H9 (cell line): ENCODE data around the gene SPC24. TPM values are rescaled to one million over a fixed set of nuclear protein-coding genes. Genes with fewer than 3 reads are reported as not detected.

Experiments used
- DNase-seq: peaks from one replicate; pipeline ENCODE4 v3.0.0-alpha.2; 2017
- H2AFZ ChIP-seq: one replicate; pipeline ENCODE4 v1.6.1; 2013; ENCODE audit warnings: mild to moderate bottlenecking, low read length, control low read depth, moderate library complexity
- H2AK5ac ChIP-seq: 2 replicates; pipeline ENCODE4 v1.6.1; 2013; ENCODE audit warnings: low read length, control low read depth, mixed read lengths; ENCODE audit not compliant: insufficient read length
- H2BK120ac ChIP-seq: one replicate; pipeline ENCODE4 v1.6.1; 2013; ENCODE audit warnings: low read depth, mild to moderate bottlenecking, low read length, control low read depth, inconsistent platforms; ENCODE audit not compliant: poor library complexity, severe bottlenecking
- H2BK12ac ChIP-seq: 2 replicates; pipeline ENCODE4 v1.6.1; 2013; ENCODE audit warnings: low read length, control low read depth, mixed read lengths, low read depth; ENCODE audit not compliant: insufficient read length
- H2BK15ac ChIP-seq: 2 replicates; pipeline ENCODE4 v1.6.1; 2013; ENCODE audit warnings: low read depth, low read length, control low read depth
- H2BK20ac ChIP-seq: one replicate; pipeline ENCODE4 v1.6.1; 2013; ENCODE audit warnings: low read depth, mild to moderate bottlenecking, low read length, control low read depth, inconsistent platforms; ENCODE audit not compliant: poor library complexity, severe bottlenecking
- H2BK5ac ChIP-seq: 2 replicates; pipeline ENCODE4 v1.6.1; 2013; ENCODE audit warnings: low read length, control low read depth, mixed read lengths; ENCODE audit not compliant: insufficient read length
- H3K14ac ChIP-seq: 2 replicates; pipeline ENCODE4 v1.6.1; 2013; ENCODE audit warnings: low read length, control low read depth; ENCODE audit not compliant: insufficient read depth
- H3K18ac ChIP-seq: 2 replicates; pipeline ENCODE4 v1.6.1; 2013; ENCODE audit warnings: low read depth, mild to moderate bottlenecking, mixed read lengths, low read length, control low read depth; ENCODE audit not compliant: insufficient read length
- H3K23ac ChIP-seq: 2 replicates; pipeline ENCODE4 v1.6.1; 2013; ENCODE audit warnings: low read length, control low read depth, mixed read lengths, low read depth; ENCODE audit not compliant: insufficient read length
- H3K23me2 ChIP-seq: 2 replicates; pipeline ENCODE4 v1.6.1; 2013; ENCODE audit warnings: low read depth, mild to moderate bottlenecking, mixed read lengths, low read length, control low read depth; ENCODE audit not compliant: insufficient read length, poor library complexity, severe bottlenecking
- H3K27ac ChIP-seq: 2 replicates; pipeline ENCODE4 v1.5.1; 2013; ENCODE audit warnings: low read length, control low read depth, mixed read lengths, low read depth; ENCODE audit not compliant: insufficient read length
- H3K27me3 ChIP-seq: 2 replicates; pipeline ENCODE4 v1.6.1; 2013; ENCODE audit warnings: low read length, control low read depth, inconsistent platforms; ENCODE audit not compliant: insufficient read depth
- H3K4ac ChIP-seq: 2 replicates; pipeline ENCODE4 v1.6.1; 2013; ENCODE audit warnings: low read depth, mild to moderate bottlenecking, control low read depth, inconsistent platforms, low read length, moderate library complexity
- H3K4me1 ChIP-seq: 2 replicates; pipeline ENCODE4 v1.6.1; 2013; ENCODE audit warnings: low read length, control low read depth, inconsistent platforms; ENCODE audit not compliant: insufficient read depth
- H3K4me2 ChIP-seq: 2 replicates; pipeline ENCODE4 v1.6.1; 2013; ENCODE audit warnings: low read length, control low read depth, mixed read lengths; ENCODE audit not compliant: insufficient read length, insufficient read depth
- H3K56ac ChIP-seq: 2 replicates; pipeline ENCODE4 v1.6.1; 2013; ENCODE audit warnings: low read depth, mild to moderate bottlenecking, mixed read lengths, low read length, control low read depth; ENCODE audit not compliant: insufficient read length
- H3K79me1 ChIP-seq: 2 replicates; pipeline ENCODE4 v1.6.1; 2013; ENCODE audit warnings: low read depth, mild to moderate bottlenecking, moderate library complexity, low read length, control low read depth, inconsistent platforms; ENCODE audit not compliant: insufficient read depth, poor library complexity, severe bottlenecking
- H3K79me2 ChIP-seq: 2 replicates; pipeline ENCODE4 v1.6.1; 2013; ENCODE audit warnings: low read length, control low read depth, inconsistent platforms; ENCODE audit not compliant: insufficient read depth
- H3K9ac ChIP-seq: 2 replicates; pipeline ENCODE4 v1.6.1; 2013; ENCODE audit warnings: low read length, control low read depth, mixed read lengths; ENCODE audit not compliant: insufficient read length; ENCODE audit errors: extremely low read depth
- H3K9me3 ChIP-seq: one replicate; pipeline ENCODE4 v1.6.1; 2013; ENCODE audit warnings: low read depth, low read length, inconsistent platforms; ENCODE audit not compliant: control insufficient read depth
- H3T11ph ChIP-seq: one replicate; pipeline ENCODE4 v1.6.1; 2013; ENCODE audit warnings: mild to moderate bottlenecking, low read length, control low read depth, inconsistent platforms
- H4K20me1 ChIP-seq: one replicate; pipeline ENCODE4 v1.6.1; 2013; ENCODE audit not compliant: control insufficient read depth, insufficient read length, insufficient read depth
- H4K5ac ChIP-seq: 2 replicates; pipeline ENCODE4 v1.6.1; 2013; ENCODE audit warnings: low read depth, mild to moderate bottlenecking, mixed read lengths, low read length, control low read depth; ENCODE audit not compliant: insufficient read length
- H4K8ac ChIP-seq: replicated peaks from 2 replicates; pipeline ENCODE4 v1.6.1; 2013; ENCODE audit warnings: low read length, control low read depth, mixed read lengths, low read depth; ENCODE audit not compliant: insufficient read length
- H4K91ac ChIP-seq: 2 replicates; pipeline ENCODE4 v1.6.1; 2013; ENCODE audit warnings: low read depth, mild to moderate bottlenecking, moderate library complexity, mixed read lengths, low read length, control low read depth; ENCODE audit not compliant: insufficient read length
- H3K27ac Mint-ChIP-seq, 3 experiments: 2 replicates in 2 of 3; 3 replicates in 1 of 3; pipeline ENCODE4 v1.8.0; 2020 to 2021; ENCODE audit warnings: mixed read lengths in 3 of 3, mild to moderate bottlenecking in 1 of 3, moderate library complexity in 1 of 3
- H3K27me3 Mint-ChIP-seq: 2 replicates; pipeline ENCODE4 v1.8.0; 2021; ENCODE audit warnings: low read depth, mild to moderate bottlenecking, moderate library complexity, mixed read lengths
- H3K36me3 Mint-ChIP-seq, 3 experiments: 2 replicates in 2 of 3; 3 replicates in 1 of 3; pipeline ENCODE4 v1.8.0; 2020 to 2021; ENCODE audit warnings: low read depth in 3 of 3, mixed read lengths in 3 of 3; ENCODE audit not compliant: insufficient read depth in 1 of 3
- H3K4me1 Mint-ChIP-seq, 2 experiments: 2 replicates each; pipeline ENCODE4 v1.8.0; 2020; ENCODE audit warnings: mixed read lengths in 2 of 2
- H3K4me3 Mint-ChIP-seq, 2 experiments: 2 replicates in 1 of 2; 3 replicates in 1 of 2; pipeline ENCODE4 v1.8.0; 2020 to 2021; ENCODE audit warnings: mild to moderate bottlenecking in 2 of 2, mixed read lengths in 2 of 2, moderate library complexity in 1 of 2
- H3K9me3 Mint-ChIP-seq, 2 experiments: 2 replicates in 1 of 2; 3 replicates in 1 of 2; pipeline ENCODE4 v1.8.0; 2020; ENCODE audit warnings: mild to moderate bottlenecking in 2 of 2, mixed read lengths in 2 of 2, moderate library complexity in 1 of 2
- WGBS: extraction: QIAGEN DNeasy Blood & Tissue Kit; methylation state at CpG from one replicate; pipeline ENCODE4 v1.1.7; 2013; ENCODE audit warnings: missing lambda C conversion rate, low lambda C conversion rate, mixed read lengths; ENCODE audit not compliant: insufficient read length; ENCODE audit errors: extremely low coverage; 5-methylcytosine and 5-hydroxymethylcytosine counted together
- total RNA-seq: library from RNA; stranded (reverse); gene quantifications from 2 replicates; pipeline ENCODE4 v1.2.1, GENCODE V29; 2021
- TF ChIP-seq, protein P1 (sequence below): fragments of 200-600 bp; sonication (generic); conservative IDR thresholded peaks from 3 replicates; pipeline ENCODE4 v1.8.0; 2021; ENCODE audit warnings: antibody characterized with exemption, mild to moderate bottlenecking

Gene SPC24
- total RNA-seq, 1 experiment from 2014 or later: 51.5 TPM

DNA sequence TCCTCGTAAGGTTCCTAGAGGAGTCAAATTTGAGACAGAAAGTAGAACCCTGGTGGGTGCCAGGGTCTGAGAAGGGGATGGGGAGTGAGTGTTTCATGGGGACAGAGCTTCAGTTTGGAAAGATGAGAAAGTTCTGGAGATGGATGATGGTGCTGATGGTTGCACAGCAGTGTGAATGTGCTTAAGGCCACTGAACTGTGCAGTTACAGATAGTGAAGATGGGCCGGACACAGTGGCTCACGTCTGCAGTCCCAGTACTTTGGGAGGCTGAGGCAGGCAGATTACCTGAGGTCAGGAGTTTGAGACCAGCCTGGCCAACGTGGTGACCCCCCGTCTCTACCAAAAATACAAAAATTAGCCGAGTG, 917 bp downstream of the SPC24 start:
- H3K4me1 ChIP-seq: no peaks in the 10 kb centered on the region; the same call in 1 of the 2 replicates
- no peak overlapping the region for H3K4ac ChIP-seq
- no peak overlapping the region for H3T11ph ChIP-seq
- H2BK15ac ChIP-seq: no peak overlapping the region
- no peaks in the 10 kb centered on the region for H3K9me3 ChIP-seq
- H3K23ac ChIP-seq: no peak overlapping the region
- no peak overlapping the region for H2BK120ac ChIP-seq
- no peak overlapping the region for H2BK12ac ChIP-seq
- no peaks in the 10 kb centered on the region for H3K9me3 Mint-ChIP-seq
- no peak overlapping the region for H3K56ac ChIP-seq
- no peak overlapping the region for H2BK20ac ChIP-seq
- H3K79me2 ChIP-seq: peaks cover 6% of the 10 kb centered on the region; the same call in 1 of the 2 replicates
- H3K36me3 Mint-ChIP-seq: peaks cover 4 to 20% (median 15%) of the 10 kb centered on the region in 3 experiments; a peak in 6 of 7 replicates
- H3K18ac ChIP-seq: no peak overlapping the region
- peak overlapping the region; percentile 80 to 85 for H3K4me3 Mint-ChIP-seq
- peak overlapping the region; percentile 87 for H3K9ac ChIP-seq
- H4K8ac ChIP-seq: no peak overlapping the region
- H2AK5ac ChIP-seq: no peak overlapping the region
- no peak overlapping the region for H4K91ac ChIP-seq
- TF ChIP-seq, protein P1, sequence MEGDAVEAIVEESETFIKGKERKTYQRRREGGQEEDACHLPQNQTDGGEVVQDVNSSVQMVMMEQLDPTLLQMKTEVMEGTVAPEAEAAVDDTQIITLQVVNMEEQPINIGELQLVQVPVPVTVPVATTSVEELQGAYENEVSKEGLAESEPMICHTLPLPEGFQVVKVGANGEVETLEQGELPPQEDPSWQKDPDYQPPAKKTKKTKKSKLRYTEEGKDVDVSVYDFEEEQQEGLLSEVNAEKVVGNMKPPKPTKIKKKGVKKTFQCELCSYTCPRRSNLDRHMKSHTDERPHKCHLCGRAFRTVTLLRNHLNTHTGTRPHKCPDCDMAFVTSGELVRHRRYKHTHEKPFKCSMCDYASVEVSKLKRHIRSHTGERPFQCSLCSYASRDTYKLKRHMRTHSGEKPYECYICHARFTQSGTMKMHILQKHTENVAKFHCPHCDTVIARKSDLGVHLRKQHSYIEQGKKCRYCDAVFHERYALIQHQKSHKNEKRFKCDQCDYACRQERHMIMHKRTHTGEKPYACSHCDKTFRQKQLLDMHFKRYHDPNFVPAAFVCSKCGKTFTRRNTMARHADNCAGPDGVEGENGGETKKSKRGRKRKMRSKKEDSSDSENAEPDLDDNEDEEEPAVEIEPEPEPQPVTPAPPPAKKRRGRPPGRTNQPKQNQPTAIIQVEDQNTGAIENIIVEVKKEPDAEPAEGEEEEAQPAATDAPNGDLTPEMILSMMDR: no peak
- no peak overlapping the region for H2AFZ ChIP-seq
- H2BK5ac ChIP-seq: no peak overlapping the region
- H3K27me3 Mint-ChIP-seq: no peaks in the 10 kb centered on the region
- peaks cover 8% of the 10 kb centered on the region for H3K79me1 ChIP-seq
- H3K14ac ChIP-seq: no peak overlapping the region
- H3K27ac Mint-ChIP-seq: peak overlapping the region in 2 of 3 experiments; percentile 12 to 55; a peak in 4 of 7 replicates
- no peaks in the 10 kb centered on the region for H3K27me3 ChIP-seq
- no peak for DNase-seq
- no peak overlapping the region for H4K5ac ChIP-seq
- H3K4me1 Mint-ChIP-seq: peaks cover 10 to 11% of the 10 kb centered on the region in 2 experiments
- H3K23me2 ChIP-seq: peaks cover 3% of the 10 kb centered on the region
- H3K4me2 ChIP-seq: peak overlapping the region; percentile 71
- no CpG with 5 or more reads among the region's 6 CpGs for WGBS
- no peak overlapping the region for H3K27ac ChIP-seq
- H4K20me1 ChIP-seq: no peaks in the 10 kb centered on the region
